ENCODE results near the gene DNAJC18.
A peak's percentile ranks its signal among the peaks of the same experiment; 100 is the strongest.
"Not testable (repeated sequence)": the region's sequence is repeated elsewhere in the genome, so short reads cannot be mapped to it uniquely, and the experiment has no call there.

The DNAJC18 gene

GRCh38 chr5:139425497-139425896 is 13.8 kb downstream of the DNAJC18 start:
- no peak for DNase-seq

GRCh38 chr5:139422307-139422893 is 16.9 kb downstream of the DNAJC18 start:
- DNase-seq = peak; percentile 70 to 86 (median 81)

GRCh38 chr5:139419226-139420192 is 19.8 kb downstream of the DNAJC18 start:
- DNase-seq = no peak

GRCh38 chr5:139418793-139419192 is 20.5 kb downstream of the DNAJC18 start:
- DNase-seq = no peak

- DNase-seq = no peak
Observed at GRCh38 chr5:139417214-139417613, 22.1 kb downstream of the DNAJC18 start.

DNA sequence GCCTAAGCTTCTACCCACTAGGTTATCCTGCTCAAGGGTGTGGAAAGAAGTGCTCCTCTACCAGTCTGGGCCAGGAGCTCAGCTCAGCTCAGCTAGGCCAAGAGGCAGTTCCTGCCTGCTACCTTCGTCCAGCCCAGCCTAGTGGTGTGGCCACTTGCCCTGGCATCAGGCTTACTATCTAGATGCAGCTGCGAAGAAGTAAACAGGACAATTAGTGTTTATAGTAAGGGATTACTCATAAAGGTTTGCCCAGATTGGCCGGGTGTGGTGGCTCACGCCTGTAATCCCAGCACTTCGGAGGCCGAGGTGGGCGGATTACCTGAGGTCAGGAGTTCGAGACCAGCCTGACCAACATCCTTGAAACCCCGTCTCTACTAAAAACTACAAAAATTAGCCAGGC is 22.7 kb downstream of the DNAJC18 start:
- DNase-seq = no peak

- no peak for DNase-seq
Observed at GRCh38 chr5:139415869-139416268, 23.5 kb downstream of the DNAJC18 start.

DNA sequence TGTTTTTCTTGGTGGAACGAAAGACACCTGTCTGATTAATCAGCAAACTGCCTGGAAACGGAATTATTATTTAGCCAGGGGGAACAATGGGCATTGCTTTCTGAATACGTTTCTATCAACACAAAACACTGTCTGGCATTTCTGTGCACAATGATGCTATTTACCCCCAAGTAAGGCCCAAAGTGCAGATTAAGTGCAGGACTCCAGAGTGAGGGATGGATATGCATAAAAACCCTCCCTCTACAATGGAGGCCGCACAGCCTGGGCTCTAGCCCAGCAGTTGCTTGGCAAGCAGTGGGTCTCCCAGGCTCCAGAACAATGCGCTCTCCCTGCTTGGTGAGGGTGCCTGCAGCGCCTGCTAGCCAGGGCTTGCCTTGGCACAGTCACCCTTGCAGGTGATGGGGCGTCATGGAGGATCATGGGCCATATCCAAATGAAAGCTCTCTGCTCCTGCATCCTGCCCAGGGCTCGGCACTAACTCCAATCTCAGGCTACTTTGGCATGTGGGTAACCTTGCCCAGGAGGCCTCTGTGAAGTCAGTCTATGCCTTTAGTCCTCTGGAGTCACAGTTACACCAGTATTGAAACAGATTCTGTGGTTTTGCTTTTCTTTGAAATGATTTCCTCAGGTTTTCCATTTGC is 24.0 kb downstream of the DNAJC18 start:
- no peak for DNase-seq

GRCh38 chr5:139414581-139415130 is 24.7 kb downstream of the DNAJC18 start:
- DNase-seq = no peak

- DNase-seq = no peak
Observed at GRCh38 chr5:139413963-139414362, 25.4 kb downstream of the DNAJC18 start.

DNA sequence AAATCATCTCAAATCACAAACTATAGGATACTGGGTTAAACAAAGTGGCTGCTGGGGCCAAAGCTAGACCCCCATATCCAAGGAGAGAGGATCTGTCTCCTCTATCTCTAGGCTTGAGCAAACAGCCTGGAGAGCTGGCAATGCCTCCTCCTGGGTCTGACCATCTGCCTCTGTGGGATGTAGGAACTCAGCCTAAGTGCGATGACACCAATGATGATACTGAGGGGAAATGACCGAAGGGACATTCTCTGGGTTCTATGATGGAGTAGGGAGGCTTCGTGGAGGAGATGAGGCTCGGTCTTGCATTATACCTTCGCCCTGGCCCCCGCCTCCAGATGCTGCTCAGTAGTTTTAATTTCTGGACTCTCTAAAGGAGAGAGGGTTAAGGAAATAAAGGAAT is 26.2 kb downstream of the DNAJC18 start:
- DNase-seq = no peak

DNA sequence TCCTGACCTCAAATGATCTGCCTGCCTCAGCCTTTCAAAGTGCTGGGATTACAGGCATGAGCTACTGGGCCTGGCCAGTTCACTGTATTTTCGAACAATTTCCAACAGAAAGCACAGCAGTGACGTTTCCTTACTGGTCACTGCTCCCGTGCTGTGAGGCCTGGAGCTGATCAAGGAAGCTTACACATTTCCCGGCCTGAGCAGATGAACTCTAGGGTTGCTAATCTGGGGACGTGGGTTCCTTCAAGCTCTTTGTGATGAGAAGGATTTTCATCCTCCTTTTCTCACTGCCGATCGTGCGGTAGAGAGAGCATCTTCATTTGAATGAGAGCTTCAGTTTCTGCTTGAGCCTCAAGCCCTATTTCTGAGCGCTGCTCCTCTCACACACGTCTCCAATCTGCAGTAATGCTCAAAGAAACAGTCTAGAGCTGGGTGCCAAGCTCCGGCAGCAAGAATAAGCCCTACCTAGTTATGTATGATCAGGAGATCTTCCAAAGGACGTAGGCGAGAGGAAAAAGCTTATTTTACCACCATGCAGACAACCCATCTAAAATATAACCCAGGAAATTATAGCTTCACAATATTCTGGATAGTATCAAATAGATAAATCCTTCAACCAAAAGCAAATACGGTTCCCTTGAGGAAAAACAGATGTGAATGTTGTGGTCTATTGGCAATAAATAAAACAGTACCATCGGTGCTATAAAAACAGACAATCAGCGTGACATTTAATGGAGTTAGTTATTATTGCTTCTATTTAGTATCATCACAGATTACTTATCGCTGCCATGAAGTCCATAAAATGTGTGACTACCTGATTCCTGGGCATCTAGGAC is 28.1 kb downstream of the DNAJC18 start:
- DNase-seq = no peak

DNA sequence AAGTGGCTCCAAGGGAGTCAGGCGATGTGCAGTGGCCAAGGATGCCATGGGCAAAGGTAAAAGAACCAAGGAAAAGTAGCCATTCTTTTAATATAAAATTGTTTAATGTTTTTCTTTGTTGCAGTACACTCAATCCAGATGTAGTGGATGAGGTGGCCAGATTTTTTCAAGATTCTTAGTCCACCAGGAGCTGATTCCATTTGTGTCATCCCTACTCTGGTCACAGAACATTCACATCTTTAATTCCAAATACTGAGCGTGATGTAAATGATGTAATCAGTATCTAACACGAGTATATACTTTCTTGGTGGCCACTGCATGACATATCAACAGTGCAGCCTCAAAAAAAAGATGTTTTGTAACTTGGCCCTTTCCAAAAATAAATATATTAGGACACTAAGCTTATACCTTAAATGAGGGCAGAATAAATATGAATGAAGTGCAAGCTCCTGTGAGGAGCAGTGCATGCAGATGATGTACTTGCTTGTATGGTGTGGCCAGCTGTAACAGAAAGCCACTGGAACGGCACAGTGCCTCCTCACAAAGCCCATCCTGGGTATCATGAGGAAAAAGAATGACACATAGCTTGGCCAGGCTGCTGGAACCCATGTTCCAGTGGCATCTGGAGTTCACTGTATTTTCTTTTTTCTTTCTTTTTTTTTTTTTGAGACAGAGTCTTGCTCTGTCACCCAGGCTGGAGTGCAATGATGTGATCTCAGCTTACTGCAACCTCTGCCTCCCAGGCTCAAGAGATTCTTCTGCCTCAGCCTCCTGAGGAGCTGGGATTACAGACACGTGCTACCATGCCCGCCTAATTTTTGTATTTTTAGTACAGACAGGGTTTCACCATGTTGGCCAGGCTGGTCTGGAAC is 29.0 kb downstream of the DNAJC18 start:
- DNase-seq = no peak

GRCh38 chr5:139409116-139409515 is 30.2 kb downstream of the DNAJC18 start:
- not testable (repeated sequence) for DNase-seq

- DNase-seq = no peak
Observed at GRCh38 chr5:139408191-139408590, 31.1 kb downstream of the DNAJC18 start.

DNA sequence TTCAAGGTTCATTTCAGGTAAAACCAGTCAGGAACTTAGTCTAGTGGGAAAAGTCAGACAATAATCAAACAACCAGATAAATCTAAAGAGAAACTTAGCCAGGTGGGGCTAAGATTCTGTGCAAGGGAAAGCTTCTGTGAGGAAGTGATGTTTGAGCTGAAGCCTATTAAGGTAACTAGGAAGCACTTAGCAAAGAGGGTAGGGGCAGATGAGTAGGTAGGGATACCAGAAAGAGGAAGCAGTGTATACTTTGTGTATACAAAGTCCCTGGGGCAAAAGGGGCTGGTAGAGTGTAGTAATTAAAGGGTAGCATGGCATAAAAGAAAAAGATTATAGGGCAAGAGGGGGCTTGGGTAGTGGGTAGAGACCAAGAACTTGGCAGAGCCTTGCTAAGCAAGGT is 31.8 kb downstream of the DNAJC18 start:
- DNase-seq = no peak

DNA sequence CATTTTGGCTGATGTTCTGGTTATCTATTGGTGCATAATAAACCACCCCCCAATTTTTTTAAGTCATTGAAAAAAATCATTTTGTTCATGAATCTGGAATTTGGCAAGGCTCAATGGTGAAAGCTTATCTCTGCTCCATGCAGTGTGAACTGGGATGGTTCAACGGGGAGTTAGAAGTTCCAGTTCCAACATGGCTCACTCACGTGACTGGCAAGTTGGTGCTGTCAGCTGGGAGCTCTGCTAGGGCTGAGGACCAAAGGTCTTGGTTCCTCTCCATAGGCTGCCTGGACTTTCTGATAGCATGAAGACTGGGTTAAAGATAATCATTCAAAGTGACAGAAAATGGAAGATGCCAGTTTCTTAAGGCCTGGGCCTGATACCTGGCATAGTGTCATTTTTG is 32.4 kb downstream of the DNAJC18 start:
- no peak for DNase-seq

DNA sequence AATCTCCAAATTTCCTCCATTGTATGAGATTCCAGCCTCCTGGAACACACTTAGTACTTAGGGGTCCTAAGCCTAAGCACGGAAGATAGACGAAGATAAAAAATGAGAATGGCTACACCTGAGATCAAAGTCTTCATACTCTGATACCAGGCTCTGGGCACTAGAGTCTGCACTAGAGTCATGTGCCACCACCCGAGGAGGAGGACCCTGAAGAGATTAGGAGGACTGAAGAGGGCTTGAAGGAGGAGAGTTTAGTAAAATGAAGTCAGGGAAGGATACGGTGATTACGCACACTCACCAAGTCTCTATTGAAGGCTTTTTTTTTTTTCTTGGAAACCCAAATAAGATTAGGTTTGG is 34.9 kb downstream of the DNAJC18 start:
- DNase-seq = no peak

GRCh38 chr5:139403787-139404483 is 35.4 kb downstream of the DNAJC18 start, which contains the start of gene SPATA24:
SPATA24 (minus strand) TSS chr5:139404089; CDS start chr5:139404060, 29 bp downstream.
- DNase-seq = peak; percentile 98 to 99 (median 98)

DNA sequence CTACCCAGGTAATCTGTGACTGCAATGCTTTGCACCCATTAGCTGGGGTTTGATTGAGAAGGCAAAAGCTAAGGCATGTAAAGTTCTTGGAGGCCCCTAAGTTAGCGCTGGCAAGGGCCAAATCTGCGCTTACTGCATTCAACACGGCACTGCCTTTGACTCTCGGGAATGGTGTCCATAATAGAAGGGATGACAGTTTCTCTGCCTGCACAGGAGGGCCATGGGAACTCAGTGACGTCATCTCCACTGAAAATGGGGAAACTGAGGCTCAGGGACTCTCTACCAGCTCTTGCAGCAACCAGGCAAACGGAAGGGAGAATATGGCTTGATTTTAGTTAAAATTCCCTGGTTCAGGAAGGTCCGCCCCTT is 35.9 kb downstream of the DNAJC18 start:
- DNase-seq = no peak
